Measurements from ENCODE around the gene PHLDB1. TPM values are rescaled to one million over a fixed set of nuclear protein-coding genes. Genes with fewer than 3 reads are reported as not detected.

PHLDB1 gene
- total and polyA plus RNA-seq, 2 of the 8 experiments (the other 6 are each of a cell fraction or from before 2014, with no cell fraction given) = 53.9 to 74.8 TPM

GRCh38 chr11:118636569-118637290 lies 29.3 kb downstream of the PHLDB1 start (continued):
- TF ChIP-seq CTCF (IDR thresholded peaks at IDR 0.05; ENCODE audit: control extremely low read depth in 1 of 3, insufficient read depth in 1 of 3, low read depth in 1 of 3, low read length in 3 of 3) (no peak), POU5F1 (IDR thresholded peaks at IDR 0.05; ENCODE audit: low read depth, low read length) (no peak), FOSL1 (IDR thresholded peaks at IDR 0.05; ENCODE audit: insufficient read depth, low read depth, low read length) (no peak), SP4 (IDR thresholded peaks at IDR 0.05; ENCODE audit: low read length) (no peak), JUN (IDR thresholded peaks at IDR 0.05; ENCODE audit: low read depth, low read length) (no peak), RBBP5 (IDR thresholded peaks at IDR 0.05; ENCODE audit: borderline replicate concordance, low read depth, low read length) (no peak), RFX5 (IDR thresholded peaks at IDR 0.05; ENCODE audit: borderline replicate concordance, low read depth, low read length) (no peak), HDAC6 (IDR thresholded peaks at IDR 0.05; ENCODE audit: low read depth, low read length) (no peak)

All from H1 (cell line).